GM21723 (cell line): ENCODE data around the gene AMIGO2.
"Not testable (repeated sequence)": the region's sequence is repeated elsewhere in the genome, so short reads cannot be mapped to it uniquely, and the experiment has no call there.

Experiments used
- ATAC-seq: cut with Tn5 transposase; IDR thresholded peaks from one replicate; pipeline ENCODE4 v1.9.1; 2021; ENCODE audit warnings: mild to moderate bottlenecking, moderate library complexity; ENCODE audit not compliant: unreplicated experiment

AMIGO2 gene

DNA sequence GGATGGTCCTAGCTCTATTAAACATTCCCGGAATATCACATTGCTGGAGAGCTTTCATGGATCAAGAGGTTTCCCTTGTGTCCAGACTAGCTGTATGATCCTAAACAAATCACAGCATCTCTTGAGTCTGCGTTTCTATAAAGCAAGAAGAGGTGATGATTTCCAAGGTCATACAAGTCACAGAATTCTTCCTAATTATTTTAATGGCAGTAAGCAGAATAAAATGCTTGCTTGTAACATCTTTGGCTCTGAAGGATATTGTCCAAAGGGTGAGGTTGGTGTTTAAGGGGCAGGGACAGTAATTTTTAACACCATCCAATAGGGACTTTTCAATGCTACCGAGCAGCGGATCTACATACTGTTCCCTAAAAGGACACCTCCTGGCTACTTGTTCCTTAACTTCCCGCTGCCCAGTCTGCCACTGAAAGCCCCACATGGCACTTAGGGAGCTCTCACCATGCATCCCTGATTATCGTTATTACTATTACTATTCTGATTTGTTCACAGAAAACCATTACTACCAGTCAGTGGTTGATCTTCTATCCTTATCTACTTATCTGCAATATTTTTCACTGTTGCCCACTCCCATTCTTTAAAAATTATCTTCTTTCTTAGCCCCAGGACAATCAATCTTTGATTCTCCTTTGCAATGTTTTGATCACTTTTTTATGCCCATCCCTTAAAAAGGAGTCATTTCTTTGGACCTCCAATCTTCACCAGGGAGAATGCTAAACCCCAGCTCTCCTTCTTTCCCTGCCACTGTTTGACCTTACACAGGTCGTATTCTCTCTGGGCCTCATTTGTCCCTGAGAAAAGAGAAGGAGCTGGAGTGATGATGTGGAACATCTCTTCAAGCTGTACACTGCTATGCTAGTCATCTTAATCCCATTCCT is 4.3 kb downstream of the AMIGO2 start:
- ATAC-seq: no peak

DNA sequence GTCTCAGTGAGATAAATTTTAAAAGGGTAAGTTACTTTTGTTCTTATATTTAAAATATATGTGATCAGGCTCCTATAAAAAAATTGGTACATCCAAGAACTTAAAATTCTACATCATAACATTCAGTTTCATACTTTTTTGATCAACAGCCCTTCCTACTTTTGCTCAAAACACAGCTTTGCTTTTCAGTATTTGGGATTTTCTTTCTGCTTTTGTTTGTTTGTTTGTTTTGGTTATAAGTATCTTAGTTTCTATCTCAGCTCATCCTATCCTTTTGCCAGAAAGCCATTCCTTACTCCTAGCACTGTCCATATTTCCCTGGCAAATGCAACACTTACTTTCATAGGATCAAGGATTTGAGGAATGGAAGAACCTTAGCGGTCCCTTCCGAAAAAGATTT is 5.0 kb downstream of the AMIGO2 start:
- no peak for ATAC-seq

DNA sequence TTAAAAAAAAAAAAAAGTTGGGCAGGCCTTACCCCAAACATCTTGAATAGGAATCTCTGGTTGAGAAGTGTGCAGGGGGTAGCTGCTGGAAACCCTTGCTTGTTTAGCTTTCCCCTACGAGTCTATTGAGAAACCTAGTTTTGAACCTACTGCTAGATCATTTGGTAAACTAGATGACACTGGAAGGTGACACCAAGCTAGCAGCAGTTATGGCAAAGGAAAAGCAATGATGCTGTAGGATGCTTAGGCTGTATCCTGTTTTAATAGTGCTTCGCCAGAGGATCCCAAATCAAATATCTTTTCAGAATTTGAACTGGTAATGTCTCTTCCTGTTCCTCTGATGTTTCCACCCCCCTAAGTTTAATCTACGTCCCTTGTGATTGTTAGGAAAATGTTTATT is 5.8 kb downstream of the AMIGO2 start:
- ATAC-seq: no peak

DNA sequence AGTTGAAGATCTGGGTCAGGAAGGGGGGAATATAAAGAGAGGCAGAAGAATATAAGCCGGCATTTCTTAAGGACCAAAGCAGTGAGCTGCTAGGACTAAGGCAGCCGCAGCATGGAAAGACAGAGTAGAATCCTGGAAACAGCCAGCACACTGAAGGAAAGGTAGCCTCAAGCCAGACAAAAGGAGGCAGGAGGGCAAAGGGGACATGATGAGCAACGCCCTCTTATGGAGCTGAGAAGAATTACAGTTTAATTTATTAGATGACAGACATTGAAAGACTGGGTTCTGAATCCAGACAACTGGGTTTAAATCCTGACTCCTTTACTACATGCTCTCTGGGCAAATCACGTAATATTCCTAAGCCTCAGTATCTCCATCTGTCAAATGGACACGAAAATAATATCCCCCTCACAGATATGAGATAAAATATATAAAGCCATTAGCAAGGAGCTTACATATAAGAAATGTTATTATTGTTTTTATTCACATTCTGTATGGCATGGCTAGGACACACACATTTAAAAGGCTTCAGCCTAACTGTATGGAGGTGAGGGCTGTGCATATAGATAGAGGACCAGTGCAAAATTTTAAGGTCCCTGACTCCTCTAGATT is 8.4 kb downstream of the AMIGO2 start:
- no peak for ATAC-seq

DNA sequence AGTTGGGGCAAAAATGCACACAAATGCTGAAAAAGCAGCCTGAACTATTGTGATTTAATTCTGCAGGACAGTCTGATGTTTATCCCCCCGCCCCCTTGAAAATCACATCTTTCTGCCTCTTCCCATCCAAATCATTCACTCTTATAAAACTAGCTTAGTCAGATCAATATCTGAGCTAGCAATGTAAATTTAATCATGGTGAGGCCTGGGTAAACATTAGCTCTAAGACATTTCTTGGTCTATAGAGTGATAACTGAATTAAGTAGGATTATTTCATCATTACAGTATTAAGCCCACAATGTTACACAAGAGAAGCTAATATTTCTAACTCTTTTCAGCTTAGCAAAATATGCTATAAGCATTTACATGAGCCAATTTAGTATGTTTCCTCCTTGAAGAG is 9.4 kb downstream of the AMIGO2 start:
- no peak for ATAC-seq

DNA sequence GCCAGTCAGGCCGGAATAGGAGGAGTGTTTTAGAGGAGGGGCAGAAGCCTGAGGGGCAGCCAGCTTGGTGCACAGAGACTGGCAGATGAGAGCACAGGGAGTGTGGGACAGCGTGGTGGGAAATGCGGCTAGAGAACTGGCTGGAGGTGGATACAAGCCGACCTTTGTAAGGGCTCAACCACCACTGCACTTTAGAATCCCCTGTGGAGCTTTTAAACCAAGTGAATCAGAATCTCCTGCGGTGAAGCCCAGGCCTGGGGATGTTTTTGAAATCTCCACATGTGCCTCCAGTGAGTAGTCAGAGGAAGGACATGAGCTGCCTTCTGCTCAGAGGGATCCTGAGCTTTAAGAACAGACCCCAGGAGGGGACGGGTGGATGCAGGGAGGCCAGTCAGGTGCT is 11.2 kb downstream of the AMIGO2 start:
- ATAC-seq: no peak

DNA sequence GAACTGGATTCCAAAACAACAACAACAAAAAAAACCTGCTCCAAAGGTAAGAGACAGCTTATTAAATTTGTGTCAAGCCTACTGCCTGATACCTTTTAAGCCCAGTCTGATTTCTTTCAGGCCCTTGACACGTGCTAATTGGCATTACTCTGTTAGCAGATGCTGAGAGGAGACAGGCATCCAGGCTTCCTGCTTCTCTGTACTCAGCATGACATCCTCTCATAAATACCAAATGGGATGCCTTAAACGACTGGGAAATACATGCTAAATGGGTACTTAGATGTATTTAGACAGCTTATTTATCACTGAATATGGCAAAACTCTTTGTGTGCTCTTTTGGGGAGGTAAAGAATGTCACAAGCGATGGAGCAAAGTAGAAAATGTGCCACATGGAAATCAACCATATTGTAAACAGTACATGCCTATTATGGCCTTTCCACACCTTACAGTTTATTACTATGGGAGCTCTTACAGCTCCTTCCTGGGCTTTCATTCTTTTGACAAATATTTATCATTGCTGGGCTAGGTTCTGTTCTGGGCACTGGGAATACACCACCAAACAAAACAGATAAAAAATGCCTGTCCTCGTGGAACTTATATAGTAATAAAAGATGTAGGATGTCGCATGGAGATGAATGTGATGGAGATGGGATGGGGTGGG is 11.9 kb downstream of the AMIGO2 start:
- no peak for ATAC-seq

DNA sequence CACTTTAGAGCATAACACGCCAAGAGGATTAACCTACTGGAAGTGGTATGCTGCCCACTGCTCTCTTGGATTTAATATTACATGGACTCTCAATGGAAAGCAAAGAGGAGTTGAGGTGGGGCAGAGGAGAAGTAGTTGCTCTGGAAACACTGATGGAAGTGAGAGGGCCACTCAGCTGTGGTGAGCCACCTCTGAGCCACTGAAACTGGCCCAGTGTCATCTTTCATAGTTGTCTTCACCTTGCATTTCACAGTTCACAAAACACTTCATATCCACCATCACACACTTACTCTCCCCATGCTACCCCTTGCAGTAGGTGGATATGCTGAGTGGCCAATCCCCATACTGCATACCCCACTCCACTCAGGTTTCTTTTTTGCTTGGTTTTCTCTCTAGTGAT is 12.6 kb downstream of the AMIGO2 start:
- ATAC-seq: no peak

DNA sequence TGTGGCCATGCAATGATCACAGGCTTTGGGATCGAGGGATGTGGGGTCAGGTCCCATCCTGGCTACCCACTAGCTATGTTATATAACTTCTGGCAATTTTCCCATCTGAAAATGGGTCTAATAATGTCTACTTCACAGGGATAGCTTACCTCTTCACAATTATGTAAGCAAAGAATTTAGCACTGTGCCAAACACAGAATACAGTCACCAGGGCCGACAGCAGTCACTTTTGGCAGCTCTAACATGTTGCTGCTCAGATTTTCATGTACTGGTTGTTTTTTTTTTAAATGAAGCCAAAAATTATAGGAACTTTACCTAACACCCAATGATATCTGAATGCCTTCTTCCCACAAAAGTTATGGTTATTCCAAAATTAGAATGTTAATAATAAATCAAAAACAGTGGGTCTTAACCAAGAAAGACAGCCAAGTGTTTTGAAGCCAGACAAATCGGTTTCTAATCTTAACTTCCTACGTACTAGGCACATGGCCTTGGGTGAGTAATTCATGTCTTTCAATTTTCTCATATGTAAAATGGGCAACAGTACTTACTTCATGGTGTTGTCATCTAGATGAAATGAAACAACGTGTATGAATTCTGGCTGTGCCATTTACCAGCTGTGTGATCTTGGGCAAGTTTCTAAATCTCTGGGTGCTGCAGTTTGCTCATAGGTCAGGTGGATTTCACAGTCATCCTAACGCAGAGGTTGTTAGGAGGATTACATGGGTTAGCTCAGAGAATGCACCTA is 13.3 kb downstream of the AMIGO2 start:
- ATAC-seq: peak; percentile 49

DNA sequence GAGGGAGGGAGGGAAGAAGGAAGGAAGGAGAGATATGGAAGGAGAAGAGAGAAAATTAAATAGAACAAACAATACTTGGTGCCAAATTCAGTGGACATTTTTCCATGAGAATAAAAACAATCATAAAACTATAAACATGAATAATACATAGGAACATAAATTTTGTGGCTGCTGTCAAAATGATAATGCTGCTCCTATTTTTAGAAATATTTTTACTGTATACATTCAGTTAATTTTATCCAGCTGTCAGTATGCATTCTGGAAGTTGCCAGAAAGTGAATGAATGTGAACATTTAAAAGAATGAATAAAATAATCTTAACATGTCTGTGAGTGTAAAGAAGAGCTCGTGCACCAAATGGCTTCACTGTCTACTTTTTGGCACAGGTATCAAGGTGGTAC is 14.2 kb downstream of the AMIGO2 start:
- no peak for ATAC-seq

DNA sequence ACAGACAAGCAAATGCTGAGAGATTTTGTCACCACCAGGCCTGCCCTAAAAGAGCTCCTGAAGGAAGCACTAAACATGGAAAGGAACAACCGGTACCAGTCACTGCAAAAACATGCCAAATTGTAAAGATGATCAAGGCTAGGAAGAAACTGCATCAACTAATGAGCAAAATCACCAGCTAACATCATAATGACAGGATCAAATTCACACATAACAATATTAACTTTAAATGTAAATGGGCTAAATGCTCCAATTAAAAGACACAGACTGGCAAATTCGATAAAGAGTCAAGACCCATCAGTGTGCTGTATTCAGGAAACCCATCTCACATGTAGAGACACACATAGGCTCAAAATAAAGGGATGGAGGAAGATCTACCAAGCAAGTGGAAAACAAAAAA is 21.1 kb downstream of the AMIGO2 start:
- not testable (repeated sequence) for ATAC-seq

DNA sequence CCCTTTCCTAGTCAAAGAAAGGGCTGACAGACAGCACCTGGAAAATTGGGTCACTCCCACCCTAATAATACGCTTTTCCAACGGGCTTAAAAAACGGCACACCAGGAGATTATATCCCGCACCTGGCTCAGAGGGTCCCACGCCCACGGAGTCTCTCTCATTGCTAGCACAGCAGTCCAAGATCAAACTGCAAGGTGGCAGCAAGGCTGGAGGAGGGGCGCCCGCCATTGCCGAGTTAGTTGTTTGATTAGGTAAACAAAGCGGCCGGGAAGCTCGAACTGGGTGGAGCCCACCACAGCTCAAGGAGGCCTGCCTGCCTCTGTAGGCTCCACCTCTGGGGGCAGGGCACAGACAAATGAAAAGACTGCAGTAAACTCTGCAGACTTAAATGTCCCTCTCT is 22.8 kb downstream of the AMIGO2 start:
- not testable (repeated sequence) for ATAC-seq

DNA sequence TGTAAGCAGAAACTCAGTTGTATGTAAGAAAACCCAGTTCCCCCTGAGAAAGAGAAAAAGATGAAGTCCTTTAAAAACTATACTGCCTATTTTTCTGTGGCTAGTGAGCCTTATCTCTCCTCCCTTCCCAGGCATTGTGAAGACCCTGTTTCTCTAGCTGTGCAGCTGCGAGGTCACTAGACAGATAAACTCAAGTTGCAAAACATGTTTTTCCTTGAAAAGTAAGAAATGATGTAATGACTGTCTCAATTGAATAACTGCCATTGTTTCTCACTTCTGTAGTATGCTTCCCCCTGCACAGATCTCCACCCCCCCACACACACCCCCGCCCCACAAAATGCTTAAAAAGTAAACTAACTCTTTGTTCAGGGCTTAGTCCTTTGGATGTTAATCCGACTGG is 23.9 kb downstream of the AMIGO2 start:
- ATAC-seq: not testable (repeated sequence)

DNA sequence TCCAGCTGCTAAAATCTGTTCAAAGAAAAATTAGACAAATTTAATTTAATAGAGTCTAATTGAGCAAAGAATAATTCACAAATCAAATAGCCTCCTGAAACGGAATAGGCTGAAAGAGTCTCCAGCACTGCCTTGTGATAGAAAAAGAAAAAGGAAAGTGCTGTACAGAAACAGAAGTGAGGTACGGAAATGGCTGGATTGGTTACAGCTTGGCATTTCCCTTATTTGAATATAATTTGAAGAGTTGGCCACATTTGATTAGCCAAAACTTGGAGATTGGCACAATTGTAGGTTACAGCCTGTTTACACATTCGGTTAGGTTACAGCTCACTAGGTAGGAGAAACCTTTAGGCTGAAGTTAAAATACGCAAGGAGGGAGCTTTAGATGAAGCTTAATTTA is 25.1 kb downstream of the AMIGO2 start:
- ATAC-seq: no peak

DNA sequence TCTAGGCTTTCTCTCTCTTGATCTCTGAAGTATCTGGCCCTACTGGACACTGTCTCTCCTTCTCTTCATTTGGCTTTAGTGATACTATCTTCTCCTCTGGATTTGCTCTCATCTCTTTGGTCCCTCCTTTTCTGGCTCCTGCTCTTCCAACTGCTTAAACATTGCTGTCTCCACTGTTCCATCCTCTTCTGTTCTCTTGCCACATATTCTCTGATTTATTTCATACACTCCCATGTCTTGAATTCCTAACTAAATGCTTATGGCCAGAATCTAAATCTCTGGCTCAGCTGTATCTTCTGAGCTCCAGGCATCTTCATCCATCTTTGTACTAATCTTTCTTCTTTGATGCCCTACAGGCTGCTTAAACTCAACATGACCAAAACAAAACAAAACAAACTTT is 25.8 kb downstream of the AMIGO2 start:
- ATAC-seq: no peak

DNA sequence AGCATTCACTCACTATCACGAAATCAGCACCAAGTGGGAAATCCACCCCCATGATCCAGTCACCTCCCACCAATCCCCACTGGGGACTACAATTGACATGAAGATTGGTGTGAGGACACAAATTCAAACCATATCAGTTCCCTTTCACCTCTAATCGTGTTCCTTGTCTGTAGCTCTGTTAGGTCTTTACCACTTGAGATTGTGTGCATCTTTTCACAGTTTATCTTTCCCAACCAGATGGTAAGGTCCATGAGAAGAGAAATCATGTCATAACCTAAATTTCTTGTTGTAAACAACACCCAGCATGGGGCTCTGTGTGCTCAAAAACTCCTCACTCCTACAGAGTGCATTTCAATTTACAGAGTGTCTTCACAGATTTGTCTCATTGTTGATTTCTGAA is 27.5 kb downstream of the AMIGO2 start:
- ATAC-seq: no peak

DNA sequence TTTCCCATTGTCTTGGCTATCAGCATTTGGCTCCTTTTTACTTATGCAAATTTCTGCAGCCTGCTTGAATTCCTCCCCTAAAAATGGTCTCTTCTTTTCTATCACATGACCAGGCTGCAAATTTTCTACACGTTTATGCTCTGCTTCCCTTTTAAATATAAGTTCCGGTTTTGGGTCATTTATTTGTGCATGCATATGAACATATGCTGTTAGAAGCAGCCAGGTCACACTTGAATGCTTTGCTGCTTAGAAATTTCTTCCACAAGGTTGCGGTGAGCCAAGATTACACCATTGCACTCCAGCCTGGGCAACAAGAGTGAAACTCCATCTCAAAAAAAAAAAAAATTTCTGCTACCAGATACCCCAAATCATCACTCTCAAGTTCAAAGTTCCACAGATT is 28.5 kb downstream of the AMIGO2 start:
- ATAC-seq: not testable (repeated sequence)

DNA sequence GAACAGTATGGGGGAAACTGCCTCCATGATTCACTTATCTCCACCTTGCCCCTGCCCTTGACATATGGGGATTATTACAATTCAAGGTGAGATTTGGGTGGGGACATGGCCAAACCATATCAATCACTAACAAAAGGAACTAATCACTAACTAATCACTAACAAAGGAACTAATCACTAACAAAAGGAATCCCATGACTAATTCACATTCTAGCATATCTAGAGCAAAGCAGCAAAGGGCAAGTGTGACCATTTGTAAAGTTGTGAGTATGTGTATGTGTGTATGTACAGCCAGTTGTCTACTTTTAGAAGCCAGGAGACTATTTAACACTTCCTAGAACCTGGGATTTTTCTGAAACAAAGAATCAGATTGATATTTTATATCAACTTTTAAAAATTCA is 31.2 kb downstream of the AMIGO2 start:
- ATAC-seq: no peak

DNA sequence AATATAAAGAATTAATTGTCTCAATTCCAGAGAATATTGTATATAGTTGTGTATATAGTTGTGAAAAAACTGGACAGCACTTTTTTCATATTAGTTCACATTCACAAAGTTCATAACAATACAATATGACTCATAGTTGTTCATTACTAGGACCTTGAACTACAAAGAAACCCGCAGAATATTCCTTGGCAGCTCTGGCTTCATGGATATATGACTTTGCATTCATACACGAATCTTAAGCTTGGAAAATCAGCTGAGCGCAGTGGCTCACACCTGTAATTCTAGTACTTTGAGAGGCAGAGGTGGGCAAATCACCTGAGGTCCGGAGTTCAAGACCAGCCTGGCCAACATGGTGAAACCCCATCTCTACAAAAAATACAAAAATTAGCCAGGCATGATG is 38.4 kb downstream of the AMIGO2 start:
- ATAC-seq: no peak

DNA sequence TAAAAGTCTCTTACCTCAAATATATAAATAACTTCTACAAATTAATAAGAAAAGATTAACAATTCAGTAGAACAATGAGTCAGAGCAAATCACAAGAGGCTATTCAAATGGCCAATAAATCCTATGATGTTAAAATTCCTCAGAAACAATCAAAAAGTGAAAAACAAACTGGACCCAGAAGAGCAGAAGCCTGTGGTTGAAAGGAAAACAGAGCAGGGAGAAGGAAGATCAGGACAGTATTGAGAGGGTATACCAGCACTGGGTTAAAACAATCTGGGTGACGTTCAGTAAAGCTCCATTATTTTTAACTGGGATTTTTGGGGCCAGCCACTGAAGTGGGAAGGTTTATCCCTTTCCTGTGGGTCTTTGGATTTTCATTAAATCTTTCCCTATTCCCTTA is 40.0 kb downstream of the AMIGO2 start:
- no peak for ATAC-seq

DNA sequence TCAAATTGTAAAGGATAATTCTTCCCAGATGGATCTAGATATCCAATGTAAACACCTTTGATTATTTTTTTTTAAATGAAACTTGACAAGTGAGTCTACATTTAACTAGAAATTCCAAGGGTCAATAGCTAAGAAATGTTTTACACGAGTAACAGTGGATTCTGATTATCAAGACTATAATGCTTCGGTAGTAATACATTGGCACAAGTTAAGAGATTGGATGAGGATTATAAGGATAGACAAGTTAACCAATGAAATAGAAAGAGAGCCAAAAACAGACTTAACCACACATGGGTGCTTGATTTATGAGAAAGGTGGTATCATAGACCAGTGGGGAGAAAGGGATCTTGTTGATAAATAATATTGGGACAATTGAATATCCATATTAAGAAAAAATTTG is 40.7 kb downstream of the AMIGO2 start:
- no peak for ATAC-seq
